ENCODE measurements around the gene FBXL22.

FBXL22 gene

GRCh38 chr15:63555507-63555906 is 41.7 kb upstream of the FBXL22 start:
- Histone ChIP-seq H3K4me1 (ENCODE audit: control insufficient read depth, insufficient read depth, low read depth, low read length) (peaks cover 9% of the 10 kb centered on the region), H3K27me3 (ENCODE audit: control insufficient read depth in 1 of 2, insufficient read depth in 1 of 2, low read length in 2 of 2) (no peaks in the 10 kb centered on the region), H2BK12ac (ENCODE audit: low read length in 2 of 2) (no peak overlapping the region)

GRCh38 chr15:63556246-63556645 is 40.9 kb upstream of the FBXL22 start:
- peak overlapping the region; percentile 39 for H3K4me2 ChIP-seq (ENCODE audit: low read length, poor library complexity, severe bottlenecking)
- 90% methylated on average over 5 of the region's 6 CpGs for WGBS
- no peak overlapping the region for H4K8ac ChIP-seq (ENCODE audit: low read length)
- no peaks in the 10 kb centered on the region for H3K27me3 ChIP-seq (ENCODE audit: control insufficient read depth in 1 of 2, insufficient read depth in 1 of 2, low read length in 2 of 2)
- no peak overlapping the region for H2AFZ ChIP-seq (ENCODE audit: low read depth, low read length)
- no peak overlapping the region for H3K23ac ChIP-seq (ENCODE audit: low read length in 2 of 2)
- peak overlapping the region; percentile 24 for H3K27ac ChIP-seq (ENCODE audit: low read length, poor library complexity, severe bottlenecking)
- no peak overlapping the region for H3K4me3 ChIP-seq (ENCODE audit: insufficient read depth in 1 of 2, low read depth in 1 of 2, low read length in 2 of 2)
- H4K91ac ChIP-seq (ENCODE audit: low read length): no peak overlapping the region
- no peak overlapping the region for H3K18ac ChIP-seq (ENCODE audit: low read depth in 1 of 2, low read length in 2 of 2)
- H2BK120ac ChIP-seq (ENCODE audit: low read depth, low read length): no peak overlapping the region
- no peak for DNase-seq
- no peak overlapping the region for H3K4ac ChIP-seq (ENCODE audit: low read depth in 1 of 2, low read length in 2 of 2)
- no peak overlapping the region for H2BK5ac ChIP-seq (ENCODE audit: low read depth, low read length, poor library complexity, severe bottlenecking)
- no peak overlapping the region for H3K14ac ChIP-seq (ENCODE audit: low read length in 2 of 2)
- no peak overlapping the region for H3K9ac ChIP-seq (ENCODE audit: low read length)
- H3K9me3 ChIP-seq (ENCODE audit: control insufficient read depth, low read length): no peaks in the 10 kb centered on the region
- H2BK15ac ChIP-seq (ENCODE audit: low read depth, poor library complexity, severe bottlenecking): no peak overlapping the region
- H2BK12ac ChIP-seq (ENCODE audit: low read length in 2 of 2): no peak overlapping the region
- peaks cover 7 to 46% of the 10 kb centered on the region in 2 experiments for H3K36me3 ChIP-seq (ENCODE audit: control insufficient read depth in 1 of 2, insufficient read depth in 2 of 2, low read depth in 1 of 2, low read length in 2 of 2)
- H3K79me1 ChIP-seq (replicated peaks; ENCODE audit: low read length, poor library complexity, severe bottlenecking): peaks cover 11% of the 10 kb centered on the region
- peaks cover 12% of the 10 kb centered on the region for H3K4me1 ChIP-seq (ENCODE audit: control insufficient read depth, insufficient read depth, low read depth, low read length)
- H2AK5ac ChIP-seq (ENCODE audit: low read length, severe bottlenecking): peak overlapping the region; percentile 27

More at GRCh38 chr15:63555507-63555906, 41.7 kb upstream of the FBXL22 start:
- Histone ChIP-seq H3K9me3 (ENCODE audit: control insufficient read depth, low read length) (no peaks in the 10 kb centered on the region), H3K4me3 (ENCODE audit: insufficient read depth in 1 of 2, low read depth in 1 of 2, low read length in 2 of 2) (no peak overlapping the region), H3K4ac (ENCODE audit: low read depth in 1 of 2, low read length in 2 of 2) (no peak overlapping the region), H4K91ac (ENCODE audit: low read length) (no peak overlapping the region), H3K4me2 (ENCODE audit: low read length, poor library complexity, severe bottlenecking) (no peak overlapping the region), H3K14ac (ENCODE audit: low read length in 2 of 2) (no peak overlapping the region), H3K27ac (ENCODE audit: low read length, poor library complexity, severe bottlenecking) (no peak overlapping the region), H3K36me3 (ENCODE audit: control insufficient read depth in 1 of 2, insufficient read depth in 2 of 2, low read depth in 1 of 2, low read length in 2 of 2) (peaks cover 6 to 39% of the 10 kb centered on the region in 2 experiments), H2BK120ac (ENCODE audit: low read depth, low read length) (no peak overlapping the region), H2BK15ac (ENCODE audit: low read depth, poor library complexity, severe bottlenecking) (no peak overlapping the region), H2BK5ac (ENCODE audit: low read depth, low read length, poor library complexity, severe bottlenecking) (no peak overlapping the region), H3K23ac (ENCODE audit: low read length in 2 of 2) (no peak overlapping the region), H2AFZ (ENCODE audit: low read depth, low read length) (no peak overlapping the region), H2AK5ac (ENCODE audit: low read length, severe bottlenecking) (no peak overlapping the region), H4K8ac (ENCODE audit: low read length) (no peak overlapping the region), H3K79me1 (replicated peaks; ENCODE audit: low read length, poor library complexity, severe bottlenecking) (peaks cover 11% of the 10 kb centered on the region), H3K9ac (ENCODE audit: low read length) (no peak overlapping the region), H3K18ac (ENCODE audit: low read depth in 1 of 2, low read length in 2 of 2) (no peak overlapping the region)
- no peak for DNase-seq

GRCh38 chr15:63556736-63557135 is 40.5 kb upstream of the FBXL22 start:
- no peak overlapping the region for H3K9ac ChIP-seq (ENCODE audit: low read length)
- no peak overlapping the region for H2BK12ac ChIP-seq (ENCODE audit: low read length in 2 of 2)
- H3K27me3 ChIP-seq (ENCODE audit: control insufficient read depth in 1 of 2, insufficient read depth in 1 of 2, low read length in 2 of 2): no peaks in the 10 kb centered on the region
- no peaks in the 10 kb centered on the region for H3K9me3 ChIP-seq (ENCODE audit: control insufficient read depth, low read length)
- no peak overlapping the region for H3K18ac ChIP-seq (ENCODE audit: low read depth in 1 of 2, low read length in 2 of 2)
- H3K4me2 ChIP-seq (ENCODE audit: low read length, poor library complexity, severe bottlenecking): no peak overlapping the region
- H2AK5ac ChIP-seq (ENCODE audit: low read length, severe bottlenecking): peak overlapping the region; percentile 61
- H3K27ac ChIP-seq (ENCODE audit: low read length, poor library complexity, severe bottlenecking): peak overlapping the region; percentile 42
- peaks cover 10 to 51% of the 10 kb centered on the region in 2 experiments for H3K36me3 ChIP-seq (ENCODE audit: control insufficient read depth in 1 of 2, insufficient read depth in 2 of 2, low read depth in 1 of 2, low read length in 2 of 2)
- no peak overlapping the region for H4K91ac ChIP-seq (ENCODE audit: low read length)
- no peak overlapping the region for H3K14ac ChIP-seq (ENCODE audit: low read length in 2 of 2)
- H2BK15ac ChIP-seq (ENCODE audit: low read depth, poor library complexity, severe bottlenecking): no peak overlapping the region
- H3K4me1 ChIP-seq (ENCODE audit: control insufficient read depth, insufficient read depth, low read depth, low read length): peaks cover 14% of the 10 kb centered on the region
- no peak overlapping the region for H2BK120ac ChIP-seq (ENCODE audit: low read depth, low read length)
- no peak overlapping the region for H4K8ac ChIP-seq (ENCODE audit: low read length)
- H2BK5ac ChIP-seq (ENCODE audit: low read depth, low read length, poor library complexity, severe bottlenecking): no peak overlapping the region
- 96% methylated on average over 7 of the region's 7 CpGs for WGBS
- H3K4me3 ChIP-seq (ENCODE audit: insufficient read depth in 1 of 2, low read depth in 1 of 2, low read length in 2 of 2): no peak overlapping the region
- no peak overlapping the region for H3K23ac ChIP-seq (ENCODE audit: low read length in 2 of 2)
- H3K79me1 ChIP-seq (replicated peaks; ENCODE audit: low read length, poor library complexity, severe bottlenecking): peaks cover 11% of the 10 kb centered on the region
- no peak overlapping the region for H2AFZ ChIP-seq (ENCODE audit: low read depth, low read length)
- no peak overlapping the region for H3K4ac ChIP-seq (ENCODE audit: low read depth in 1 of 2, low read length in 2 of 2)
- no peak for DNase-seq

GRCh38 chr15:63559753-63560152 is 37.4 kb upstream of the FBXL22 start:
- no peak overlapping the region for H3K27ac ChIP-seq (ENCODE audit: low read length, poor library complexity, severe bottlenecking)
- H3K18ac ChIP-seq (ENCODE audit: low read depth in 1 of 2, low read length in 2 of 2): no peak overlapping the region
- H3K4ac ChIP-seq (ENCODE audit: low read depth in 1 of 2, low read length in 2 of 2): no peak overlapping the region
- H3K4me2 ChIP-seq (ENCODE audit: low read length, poor library complexity, severe bottlenecking): no peak overlapping the region
- 92% methylated on average over 5 of the region's 5 CpGs for WGBS
- no peak overlapping the region for H4K8ac ChIP-seq (ENCODE audit: low read length)
- no peak overlapping the region for H2AK5ac ChIP-seq (ENCODE audit: low read length, severe bottlenecking)
- H3K9ac ChIP-seq (ENCODE audit: low read length): no peak overlapping the region
- peaks cover 14% of the 10 kb centered on the region for H3K4me1 ChIP-seq (ENCODE audit: control insufficient read depth, insufficient read depth, low read depth, low read length)
- H2BK15ac ChIP-seq (ENCODE audit: low read depth, poor library complexity, severe bottlenecking): no peak overlapping the region
- H3K23ac ChIP-seq (ENCODE audit: low read length in 2 of 2): no peak overlapping the region
- no peaks in the 10 kb centered on the region for H3K27me3 ChIP-seq (ENCODE audit: control insufficient read depth in 1 of 2, insufficient read depth in 1 of 2, low read length in 2 of 2)
- no peak overlapping the region for H2BK120ac ChIP-seq (ENCODE audit: low read depth, low read length)
- no peak overlapping the region for H2BK12ac ChIP-seq (ENCODE audit: low read length in 2 of 2)
- peaks cover 15 to 77% of the 10 kb centered on the region in 2 experiments for H3K36me3 ChIP-seq (ENCODE audit: control insufficient read depth in 1 of 2, insufficient read depth in 2 of 2, low read depth in 1 of 2, low read length in 2 of 2)
- no peak overlapping the region for H4K91ac ChIP-seq (ENCODE audit: low read length)
- H3K9me3 ChIP-seq (ENCODE audit: control insufficient read depth, low read length): no peaks in the 10 kb centered on the region
- no peak overlapping the region for H2BK5ac ChIP-seq (ENCODE audit: low read depth, low read length, poor library complexity, severe bottlenecking)
- peaks cover 15% of the 10 kb centered on the region for H3K79me1 ChIP-seq (replicated peaks; ENCODE audit: low read length, poor library complexity, severe bottlenecking)
- no peak for DNase-seq
- H3K4me3 ChIP-seq (ENCODE audit: insufficient read depth in 1 of 2, low read depth in 1 of 2, low read length in 2 of 2): no peak overlapping the region
- H3K14ac ChIP-seq (ENCODE audit: low read length in 2 of 2): no peak overlapping the region
- no peak overlapping the region for H2AFZ ChIP-seq (ENCODE audit: low read depth, low read length)

Data from mesenchymal stem cell (in vitro differentiated cells and primary cell).